ENCODE data around the gene UBR4.
A peak's percentile ranks its signal among the peaks of the same experiment; 100 is the strongest.

Gene UBR4

GRCh38 chr1:19096036-19096833 lies 113.8 kb downstream of the UBR4 start:
- no peak for DNase-seq (ENCODE audit: low read depth in 4 of 4, low spot score in 1 of 4)

GRCh38 chr1:19091196-19091953 lies 118.7 kb downstream of the UBR4 start:
- DNase-seq (ENCODE audit: low read depth in 4 of 4, low spot score in 1 of 4) = no peak

DNA sequence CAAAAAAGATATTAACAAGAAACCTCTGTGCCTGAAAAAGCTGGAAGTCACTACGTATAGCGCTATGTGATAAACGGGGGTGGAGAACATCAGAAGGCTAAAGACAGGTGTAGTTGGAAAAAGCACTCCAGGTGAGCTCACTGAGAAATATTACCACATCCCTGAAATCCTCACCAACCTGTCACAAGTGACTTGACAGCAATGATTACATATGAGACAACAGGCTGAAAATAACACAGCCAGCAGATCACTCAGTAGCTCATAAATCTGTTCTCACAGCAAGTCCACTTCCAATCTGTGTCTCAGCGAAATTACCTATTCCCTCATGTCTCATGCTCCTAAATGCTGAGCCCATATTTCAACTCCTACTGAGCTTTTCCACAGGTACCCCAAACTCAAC lies 120.5 kb downstream of the UBR4 start:
- no peak for DNase-seq (ENCODE audit: low read depth in 4 of 4, low spot score in 1 of 4)

DNA sequence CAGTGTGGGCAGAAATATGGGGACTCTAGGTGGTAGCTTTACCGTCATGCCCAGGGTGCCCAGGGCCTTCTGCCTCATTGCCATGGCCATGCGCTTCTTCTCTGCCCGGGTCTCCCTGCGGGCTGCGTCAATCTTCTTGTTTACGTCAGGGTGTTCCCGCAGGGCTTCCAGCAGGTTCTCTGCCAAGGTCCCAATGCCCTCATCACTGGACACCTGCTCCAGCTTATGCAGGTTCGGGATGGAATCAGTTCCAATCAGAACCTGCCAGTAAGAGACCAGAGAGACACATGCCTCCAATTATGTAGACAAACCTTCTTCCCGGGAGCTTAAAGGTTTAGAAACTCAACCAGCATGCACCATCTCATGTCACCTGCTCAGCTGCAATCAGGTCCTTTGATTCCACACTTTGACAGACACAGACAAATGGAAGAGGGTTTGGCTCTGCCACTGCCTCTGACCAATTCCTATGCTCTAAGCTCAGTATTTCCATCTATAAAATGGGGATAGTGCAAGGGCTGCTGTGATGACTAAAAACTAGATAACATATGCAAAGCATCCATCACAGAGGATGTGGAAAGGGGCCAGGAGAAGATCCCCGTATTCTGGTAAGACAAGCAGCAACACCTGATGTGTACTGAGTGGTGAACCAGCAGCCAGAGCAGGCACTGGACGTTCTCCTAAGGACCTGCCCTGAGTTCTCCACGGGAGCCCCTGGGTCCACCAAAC lies 121.2 kb downstream of the UBR4 start:
- DNase-seq (ENCODE audit: low read depth in 4 of 4, low spot score in 1 of 4) = no peak

GRCh38 chr1:19087737-19088594 lies 122.1 kb downstream of the UBR4 start:
- no peak for DNase-seq (ENCODE audit: low read depth in 4 of 4, low spot score in 1 of 4)

DNA sequence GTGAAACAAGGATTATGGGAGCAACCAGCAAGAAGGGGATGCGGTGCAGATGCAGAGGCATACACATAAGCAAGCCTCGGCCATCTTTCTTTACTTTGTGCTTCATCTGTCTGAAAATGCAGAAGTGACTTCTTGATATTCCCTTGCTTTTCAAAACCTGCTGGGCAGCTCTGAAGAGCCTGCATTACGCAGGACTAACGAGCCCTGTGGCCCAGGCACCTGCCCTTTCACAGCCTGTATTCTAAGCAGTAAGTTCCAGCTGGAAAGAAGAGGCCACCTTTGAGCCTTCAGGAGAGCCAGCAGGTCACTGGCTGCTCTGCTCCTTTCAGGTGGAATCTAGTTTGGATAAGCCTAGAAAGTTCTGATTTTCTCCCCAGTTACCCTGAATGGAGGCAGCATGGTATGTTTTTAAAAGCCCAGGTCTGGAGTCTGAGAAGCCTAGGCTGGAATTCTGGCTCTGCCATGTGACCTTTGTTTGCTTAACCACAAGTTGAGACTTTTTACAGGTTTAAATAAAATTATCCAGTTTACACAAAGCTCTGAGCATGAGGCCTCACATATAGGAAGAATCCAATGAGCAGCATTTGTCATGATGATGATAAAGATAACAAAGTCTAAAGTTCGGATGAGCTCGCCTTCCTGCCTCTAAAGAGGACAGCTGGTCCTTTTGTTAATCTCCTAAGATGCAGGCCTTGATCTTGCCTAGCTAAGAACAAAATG lies 122.9 kb downstream of the UBR4 start:
- no peak for DNase-seq (ENCODE audit: low read depth in 4 of 4, low spot score in 1 of 4)

- no peak for DNase-seq (ENCODE audit: low read depth in 4 of 4, low spot score in 1 of 4)
These were observed 123.7 kb downstream of the UBR4 start for GRCh38 chr1:19086176-19086875.

- DNase-seq (ENCODE audit: low read depth in 4 of 4, low spot score in 1 of 4) = no peak
These were observed 125.8 kb downstream of the UBR4 start for GRCh38 chr1:19084206-19084738.

- no peak for DNase-seq (ENCODE audit: low read depth in 4 of 4, low spot score in 1 of 4)
These were observed 127.0 kb downstream of the UBR4 start for GRCh38 chr1:19083081-19083480.

GRCh38 chr1:19081218-19081893 lies 128.7 kb downstream of the UBR4 start:
- no peak for DNase-seq (ENCODE audit: low read depth in 4 of 4, low spot score in 1 of 4)

DNA sequence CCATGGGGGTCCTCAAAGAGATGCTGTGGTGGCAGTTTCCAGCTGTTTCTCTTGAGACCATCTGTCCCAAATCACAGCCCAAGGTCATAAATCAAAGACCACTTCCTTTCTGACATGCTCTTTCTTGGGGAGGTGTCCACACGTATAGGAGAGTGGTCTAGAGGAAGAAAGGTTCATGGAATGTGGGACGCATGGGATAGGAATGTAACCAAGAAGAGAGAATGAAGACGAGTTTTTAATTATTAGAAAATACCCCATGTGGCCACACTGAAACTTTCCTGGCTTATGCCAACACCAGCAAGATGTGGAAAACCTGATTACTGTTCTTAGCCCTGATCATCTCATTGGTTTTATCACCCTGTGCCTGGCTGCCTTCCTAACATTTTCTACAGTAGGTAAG lies 129.3 kb downstream of the UBR4 start:
- DNase-seq (ENCODE audit: low read depth in 4 of 4, low spot score in 1 of 4) = no peak

GRCh38 chr1:19079541-19080472 lies 130.3 kb downstream of the UBR4 start:
- no peak for DNase-seq (ENCODE audit: low read depth in 4 of 4, low spot score in 1 of 4)

- no peak for DNase-seq (ENCODE audit: low read depth in 4 of 4, low spot score in 1 of 4)
These were observed 131.5 kb downstream of the UBR4 start for GRCh38 chr1:19078536-19078935.

GRCh38 chr1:19076841-19077616 lies 133.0 kb downstream of the UBR4 start:
- DNase-seq (ENCODE audit: low read depth in 4 of 4, low spot score in 1 of 4) = no peak

GRCh38 chr1:19074902-19075721 lies 135.0 kb downstream of the UBR4 start:
- no peak for DNase-seq (ENCODE audit: low read depth in 4 of 4, low spot score in 1 of 4)

DNA sequence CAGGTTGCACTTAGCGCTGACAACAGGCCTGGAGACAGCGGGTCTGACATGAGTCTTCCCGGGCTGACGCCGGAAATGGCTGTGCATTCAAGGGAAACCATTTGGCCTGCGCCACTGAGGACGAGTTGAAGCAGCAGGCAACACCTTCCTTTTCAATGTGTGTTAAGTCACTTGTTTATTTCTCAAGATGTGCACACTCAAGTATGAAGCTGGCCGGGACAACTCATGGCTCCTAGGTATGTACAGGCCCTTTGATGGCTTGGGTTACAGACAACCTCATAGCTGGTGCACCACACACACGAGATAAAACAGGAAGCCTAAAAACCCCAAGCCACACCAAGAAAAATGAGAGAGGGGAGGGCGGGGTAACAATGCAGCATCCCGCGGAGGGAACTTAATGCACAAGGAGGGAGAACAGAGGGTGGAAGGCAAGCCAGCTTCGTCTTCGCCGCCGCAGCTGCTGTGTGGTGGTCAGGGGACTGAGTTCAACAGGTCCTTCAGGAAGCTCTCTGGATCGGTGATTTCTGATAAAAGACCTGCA lies 135.6 kb downstream of the UBR4 start:
- peak in 1 of 4 experiments; percentile 12 for DNase-seq (ENCODE audit: low read depth in 4 of 4, low spot score in 1 of 4)

All from stimulated activated CD4-positive, alpha-beta T cell treated with anti-CD3 and anti-CD28 coated beads, Interleukin-1b, Interleukin-23, amount 100 ng/mL, for 24 hours (primary cell).